Activated CD8-positive, alpha-beta memory T cell treated with anti-CD3 and anti-CD28 coated beads for 24 hours (primary cell): Measurements from ENCODE around the gene MDP1.
A peak's percentile ranks its signal among the peaks of the same experiment; 100 is the strongest.
"Not testable (repeated sequence)": the region's sequence is repeated elsewhere in the genome, so short reads cannot be mapped to it uniquely, and the experiment has no call there.

Experiments used
- DNase-seq: peaks from one replicate; pipeline ENCODE4 v3.0.0-alpha.2; 2020

MDP1 gene

DNA sequence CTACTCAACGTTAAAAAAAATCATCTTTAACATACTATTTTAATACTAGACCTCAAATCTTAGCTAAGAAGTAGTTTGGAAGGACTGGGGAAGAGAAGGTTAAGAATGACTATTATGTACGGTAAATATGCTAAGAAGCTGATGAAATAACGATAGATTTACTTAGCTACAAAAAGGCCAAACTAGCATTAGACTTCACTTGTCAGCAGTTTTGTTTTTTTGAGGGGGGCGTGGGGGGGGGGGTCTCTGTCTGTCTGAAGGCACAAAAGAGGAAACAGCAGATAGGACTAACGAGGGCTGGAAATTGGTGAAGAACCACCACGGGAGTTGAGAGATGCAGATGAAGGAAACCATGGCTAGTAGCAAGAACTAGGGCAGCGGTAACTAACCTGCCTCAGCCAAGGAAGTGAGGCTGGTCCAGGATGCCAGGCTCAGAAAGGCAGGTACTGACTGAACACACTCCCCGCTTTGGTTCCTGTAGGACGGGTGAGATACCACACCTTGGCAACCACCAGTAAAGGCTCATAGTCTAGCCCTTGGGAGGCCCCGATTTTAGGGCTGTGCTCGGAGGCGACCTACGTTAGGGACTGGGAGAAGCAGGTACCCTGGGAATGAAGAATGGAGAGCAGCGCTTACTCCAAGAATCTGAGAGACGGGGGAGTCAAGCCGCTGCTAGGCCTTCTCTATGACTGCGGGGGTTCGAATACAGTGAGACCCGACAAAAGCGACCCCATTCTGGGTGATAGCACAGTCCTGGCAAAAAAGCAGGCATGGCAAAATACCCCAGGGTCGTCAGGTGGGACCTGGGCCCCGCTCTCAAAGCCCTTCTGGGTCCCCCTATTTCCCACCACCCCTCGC lies 15.6 kb upstream of the MDP1 start:
- no peak for DNase-seq

DNA sequence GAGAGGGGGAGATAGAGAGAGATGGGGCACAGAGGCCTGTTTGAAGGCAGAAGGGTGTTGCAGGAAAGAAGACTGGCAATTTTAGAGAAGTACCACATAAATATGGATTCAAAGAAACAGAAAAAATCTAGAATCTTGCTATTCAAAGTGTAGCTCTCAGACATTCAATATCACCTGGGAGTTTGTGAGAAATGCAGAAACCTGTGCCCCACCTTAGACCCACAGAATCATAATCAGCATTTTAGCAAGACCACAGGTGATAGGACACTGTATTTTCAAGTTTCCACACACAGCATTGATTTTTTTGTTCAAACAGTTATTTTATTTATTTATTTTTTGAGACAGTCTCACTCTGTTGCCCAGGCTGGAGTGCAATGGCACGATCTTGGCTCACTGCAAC lies 13.0 kb upstream of the MDP1 start:
- no peak for DNase-seq

DNA sequence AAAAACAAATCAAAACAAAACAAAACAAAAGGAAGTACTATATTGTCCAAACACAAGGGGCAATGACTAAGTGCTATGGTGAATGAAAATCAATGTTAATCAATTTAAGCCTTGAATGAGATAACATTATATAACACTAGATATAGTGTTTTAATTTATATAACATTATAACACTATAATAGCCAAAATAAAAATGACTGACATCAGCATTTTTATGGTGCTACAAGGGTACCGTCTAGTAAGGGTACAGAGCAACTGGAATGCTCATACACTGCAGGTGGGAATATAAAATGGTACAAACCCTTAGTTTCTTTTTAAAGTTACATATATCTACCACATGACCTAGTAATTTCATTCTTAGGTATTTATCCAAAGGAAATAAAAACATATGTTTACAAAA lies 10.6 kb upstream of the MDP1 start:
- DNase-seq: no peak

DNA sequence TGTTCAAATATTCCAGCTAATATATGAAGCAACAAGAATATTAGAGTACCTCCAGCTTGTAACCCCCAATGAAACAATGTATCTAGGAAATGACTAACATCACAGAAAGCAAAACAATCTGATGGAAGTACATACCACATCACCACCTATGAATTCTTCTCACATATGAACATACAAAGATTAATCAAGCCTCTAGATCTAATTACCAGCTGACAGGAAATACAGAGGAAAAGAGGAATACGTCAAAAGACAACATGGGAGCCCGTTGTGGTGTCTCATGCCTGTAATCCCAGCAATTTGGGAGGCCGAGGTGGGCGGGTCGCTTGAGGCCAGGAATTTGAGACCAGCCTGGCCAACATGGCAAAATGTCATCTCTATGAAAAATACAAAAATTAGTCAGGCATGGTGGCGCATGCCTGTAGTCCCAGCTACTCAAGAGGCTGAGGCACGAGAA lies 8.8 kb upstream of the MDP1 start:
- DNase-seq: no peak

DNA sequence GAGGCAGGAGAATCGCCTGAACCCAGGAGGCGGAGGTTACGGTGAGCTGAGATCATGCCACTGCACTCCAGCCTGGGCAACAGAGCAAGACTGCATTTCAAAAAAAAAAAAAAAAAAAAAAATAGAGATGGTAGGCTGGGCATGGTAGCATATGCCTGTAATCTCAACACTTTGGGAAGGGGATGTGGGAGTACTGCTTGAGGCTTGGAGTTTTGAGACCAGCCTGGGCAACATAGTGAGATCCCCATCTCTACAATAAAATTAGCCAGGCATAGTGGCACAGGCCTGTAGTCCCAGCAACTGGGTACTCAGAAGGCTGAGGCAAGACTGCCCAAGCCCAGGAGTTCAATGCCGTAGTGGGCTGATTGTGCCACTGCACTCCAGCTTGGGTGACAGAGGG lies 7.1 kb upstream of the MDP1 start:
- not testable (repeated sequence) for DNase-seq

DNA sequence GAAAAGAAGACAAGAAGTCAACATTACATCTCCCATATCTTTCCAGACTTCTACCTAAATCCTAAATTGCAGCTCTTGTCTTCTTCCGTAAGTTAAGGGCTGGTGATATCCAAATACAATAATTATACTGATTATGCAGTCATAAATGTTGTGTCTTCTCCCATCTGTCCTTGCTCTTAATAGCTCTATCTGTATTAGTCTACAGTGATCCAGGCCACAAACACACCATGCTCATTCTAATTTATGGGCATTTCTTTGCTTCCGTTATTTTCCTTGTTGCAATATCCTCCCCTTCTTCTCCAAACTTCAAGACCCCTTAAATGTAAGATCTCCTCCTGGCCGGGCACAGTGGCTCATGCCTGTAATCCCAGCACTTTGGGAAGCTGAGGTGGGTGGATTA lies 3.7 kb upstream of the MDP1 start:
- DNase-seq: no peak

DNA sequence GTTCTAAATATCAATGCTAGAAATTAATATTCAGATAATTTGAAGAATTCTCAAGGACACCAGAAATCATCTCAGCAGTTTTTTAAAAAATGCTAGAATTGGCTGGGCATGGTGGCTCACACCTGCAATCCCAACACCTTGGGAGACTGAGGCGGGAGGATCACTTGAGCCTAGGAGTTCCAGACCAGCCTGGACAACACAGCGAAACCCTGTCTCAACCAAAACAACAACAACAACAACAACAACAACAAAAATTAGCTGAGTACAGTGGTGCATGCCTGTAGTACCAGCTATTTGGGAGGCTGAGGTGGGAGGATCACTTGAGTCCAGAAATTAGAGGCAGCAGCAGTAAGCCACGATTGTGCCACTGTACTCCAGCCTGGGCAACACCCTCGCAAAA lies 3.2 kb upstream of the MDP1 start:
- no peak for DNase-seq

DNA sequence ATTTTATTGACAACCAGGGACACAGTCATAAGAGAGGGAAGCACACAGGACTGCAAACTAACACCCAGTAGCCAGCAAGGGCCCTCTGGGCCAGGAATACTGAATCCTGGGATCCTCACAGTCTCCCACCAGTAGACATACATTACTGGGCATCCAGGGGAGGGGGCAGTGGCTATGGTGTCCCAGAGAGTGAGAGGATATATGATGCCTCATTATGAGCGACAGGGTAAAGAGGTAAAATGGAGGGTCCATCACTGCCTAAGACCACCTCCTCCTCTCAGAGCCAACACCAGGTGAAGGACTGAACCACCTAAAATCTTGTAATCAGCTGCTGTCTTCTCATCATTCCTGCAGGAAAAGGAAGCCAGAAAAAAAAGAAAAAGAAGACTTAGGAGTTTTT lies 1.0 kb upstream of the MDP1 start:
- not testable (repeated sequence) for DNase-seq

DNA sequence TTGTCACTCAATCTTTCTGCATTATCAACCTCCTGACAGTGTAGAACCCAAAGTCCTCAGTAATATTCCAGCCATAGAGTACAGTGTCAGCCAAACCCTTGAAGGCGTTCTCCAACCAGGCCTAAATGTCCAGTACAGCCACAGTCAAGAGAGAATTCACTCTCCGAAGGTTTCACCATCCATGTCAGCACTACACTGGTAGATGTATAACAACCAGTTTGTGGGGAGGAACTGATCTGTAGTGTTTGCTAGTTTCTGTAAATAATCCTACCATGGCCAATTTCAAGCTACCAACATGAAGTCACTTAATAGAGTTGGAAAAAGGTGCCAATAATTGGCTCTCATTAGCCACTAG lies 456 bp upstream of the MDP1 start:
- no peak for DNase-seq

DNA sequence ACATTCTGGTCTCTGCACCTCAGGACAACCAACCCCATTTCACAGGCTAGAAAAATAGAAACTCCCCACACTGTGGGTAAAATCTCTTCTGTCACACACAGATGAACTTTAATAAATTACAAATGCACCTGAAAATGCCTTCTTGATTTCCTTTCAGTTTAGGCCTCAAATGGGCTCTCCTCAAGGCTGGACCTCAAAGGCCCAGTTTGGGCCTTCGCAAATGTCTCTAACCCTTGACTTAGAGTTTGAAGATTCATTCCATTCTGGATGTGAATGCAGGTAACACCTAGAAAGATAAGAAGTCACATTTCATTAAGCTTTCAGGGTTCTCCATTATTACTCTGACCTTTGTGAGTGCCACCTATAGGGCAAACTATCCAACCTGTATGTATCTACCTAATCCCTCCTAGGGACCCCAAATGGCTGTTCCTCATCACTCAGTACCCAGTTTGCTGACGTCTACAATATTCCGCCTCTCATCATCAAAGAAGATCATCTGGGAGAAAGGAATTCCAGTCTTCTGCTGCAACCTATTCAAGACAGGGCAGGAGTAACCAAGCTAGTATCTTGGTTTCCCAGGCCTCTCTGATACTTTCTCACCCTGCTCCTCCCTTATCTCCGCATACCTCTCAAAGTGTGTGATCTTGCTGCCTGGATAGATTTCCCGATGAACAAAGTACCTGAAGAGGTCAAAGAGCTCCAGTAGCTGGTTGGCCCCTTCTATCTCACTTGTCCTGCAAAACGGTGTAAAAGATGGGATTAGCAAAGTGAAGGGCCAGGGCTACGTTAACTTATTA lies 1.8 kb downstream of the MDP1 start:
- DNase-seq: no peak

DNA sequence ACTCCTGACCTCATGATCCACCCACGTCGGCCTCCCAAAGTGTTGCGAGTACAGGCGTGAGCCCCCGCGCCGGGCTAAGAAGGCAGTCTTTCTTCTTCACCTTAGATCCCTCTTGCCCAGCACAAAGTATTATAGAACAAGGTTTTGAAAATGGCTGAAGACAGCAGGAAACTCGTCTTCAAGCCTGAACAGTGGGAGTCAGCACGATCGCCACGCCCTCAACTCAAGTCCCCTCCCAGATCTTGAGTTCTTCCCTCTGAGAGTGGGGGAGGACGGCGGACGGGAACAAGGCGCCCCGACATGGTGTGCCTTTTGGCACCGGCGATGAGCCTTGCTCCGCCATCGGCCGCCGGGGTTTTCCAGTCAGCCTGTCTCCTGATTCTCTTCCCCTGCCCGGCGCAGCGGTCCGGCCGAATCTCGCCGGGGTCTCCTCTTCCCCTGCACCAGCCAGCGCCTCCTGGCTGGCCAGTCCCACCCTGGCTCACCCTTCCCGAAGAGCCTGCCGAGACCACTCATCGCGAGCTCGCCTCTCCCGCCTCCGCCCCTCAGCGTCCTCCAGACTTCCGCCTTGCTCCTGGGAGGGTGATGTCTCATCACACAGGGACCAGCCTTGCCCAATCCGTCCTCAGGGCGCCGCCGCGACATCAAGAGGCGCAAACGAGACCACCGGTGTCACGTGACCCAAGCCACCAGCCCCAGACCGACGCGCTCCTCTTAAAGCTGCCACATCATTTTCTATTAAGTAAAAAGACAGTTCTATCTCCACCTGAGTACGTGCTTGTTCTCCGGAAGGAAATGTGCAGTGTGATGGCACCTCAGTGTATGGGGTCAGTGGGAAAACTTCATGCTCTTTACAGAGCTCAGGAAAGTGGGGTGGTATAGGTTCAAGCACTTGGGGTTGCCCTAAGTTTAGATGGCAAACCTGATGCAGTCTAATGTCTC lies 2.7 kb downstream of the MDP1 start, which contains the start of gene CHMP4A:
CHMP4A (minus strand) TSS at position 565 of the 942 bp plus-strand sequence; CDS start at position 516, 49 bp downstream.
- peak; percentile 96 for DNase-seq

DNA sequence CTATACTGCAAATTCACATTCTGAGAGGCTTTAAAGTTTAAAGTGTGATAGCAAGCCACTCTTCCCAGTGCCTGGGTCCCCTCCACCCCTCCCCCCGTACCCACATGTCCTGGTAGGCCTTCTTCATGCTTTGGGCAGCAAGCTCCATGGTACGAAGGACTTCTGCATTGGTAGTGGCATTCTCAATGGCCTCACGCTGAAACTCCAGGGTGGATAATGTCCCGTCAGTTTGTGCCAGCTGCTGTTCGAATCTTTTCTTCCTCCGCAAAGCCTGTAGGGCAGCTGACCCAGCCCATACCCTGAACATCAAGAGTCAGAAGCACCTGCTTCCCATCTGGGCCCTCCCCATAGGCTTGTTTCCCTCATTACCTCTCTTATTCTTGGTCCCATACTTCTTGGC lies 4.6 kb downstream of the MDP1 start:
- DNase-seq: no peak

DNA sequence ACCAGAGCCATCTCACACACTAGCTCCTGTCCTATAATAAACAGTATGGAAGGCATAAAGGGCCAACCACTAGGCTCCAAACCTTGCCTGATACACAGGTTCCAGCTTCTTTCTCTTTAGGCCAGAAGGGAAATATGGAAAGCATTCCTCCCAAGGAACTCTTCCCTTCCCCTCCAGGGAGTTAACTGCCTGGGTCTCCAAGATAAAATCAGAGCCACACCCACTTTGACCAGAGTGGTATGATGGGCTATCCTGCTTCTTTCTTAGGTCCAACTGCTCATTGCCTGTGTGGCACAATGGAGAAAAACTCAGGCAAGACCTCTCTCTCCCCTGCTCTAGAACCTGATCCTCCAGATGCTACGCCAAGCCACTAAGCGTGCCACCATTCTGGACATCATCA lies 8.2 kb downstream of the MDP1 start:
- no peak for DNase-seq

DNA sequence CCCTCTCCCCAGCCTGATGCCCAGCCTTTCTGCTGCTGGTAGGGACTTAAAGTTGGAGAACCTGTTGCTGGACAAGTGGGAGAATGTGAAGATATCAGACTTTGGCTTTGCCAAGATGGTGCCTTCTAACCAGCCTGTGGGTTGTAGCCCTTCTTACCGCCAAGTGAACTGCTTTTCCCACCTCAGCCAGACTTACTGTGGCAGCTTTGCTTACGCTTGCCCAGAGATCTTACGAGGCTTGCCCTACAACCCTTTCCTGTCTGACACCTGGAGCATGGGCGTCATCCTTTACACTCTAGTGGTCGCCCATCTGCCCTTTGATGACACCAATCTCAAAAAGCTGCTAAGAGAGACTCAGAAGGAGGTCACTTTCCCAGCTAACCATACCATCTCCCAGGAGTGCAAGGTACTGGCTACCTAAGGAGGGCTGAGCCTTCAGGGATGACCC lies 8.7 kb downstream of the MDP1 start:
- no peak for DNase-seq

DNA sequence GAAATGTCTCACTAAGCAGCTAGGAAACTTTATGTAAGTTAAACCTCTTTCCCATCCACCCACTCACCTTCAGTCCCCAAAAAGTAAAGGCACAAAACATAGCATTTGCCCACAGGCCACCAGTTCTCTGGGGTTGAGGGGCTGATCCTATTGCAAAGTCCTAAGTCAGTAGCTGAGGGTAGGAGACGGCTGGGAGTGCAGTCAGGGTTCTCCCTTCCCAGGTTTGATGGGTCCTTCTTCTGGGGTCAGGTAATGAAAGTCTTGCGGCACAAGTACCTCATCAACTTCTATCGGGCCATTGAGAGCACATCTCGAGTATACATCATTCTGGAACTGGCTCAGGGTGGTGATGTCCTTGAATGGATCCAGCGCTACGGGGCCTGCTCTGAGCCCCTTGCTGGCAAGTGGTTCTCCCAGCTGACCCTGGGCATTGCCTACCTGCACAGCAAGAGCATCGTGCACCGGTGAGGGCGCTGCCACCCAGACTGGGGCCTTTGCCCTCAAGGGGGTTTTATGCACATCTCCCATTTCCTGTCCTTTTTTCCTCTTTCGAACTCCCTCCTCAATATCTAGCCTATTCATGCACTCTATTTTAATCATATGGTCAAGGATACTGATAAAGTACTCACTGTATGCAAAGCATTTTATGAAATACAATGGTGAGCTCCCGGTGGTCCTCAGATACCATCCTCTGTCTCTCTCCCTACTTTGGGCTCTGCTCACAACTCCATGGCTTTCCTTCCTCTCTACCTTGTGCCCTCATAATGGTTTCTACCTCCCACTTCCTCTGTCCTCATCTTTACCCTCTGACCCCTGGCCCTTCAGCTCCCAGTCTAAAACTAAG lies 9.4 kb downstream of the MDP1 start:
- no peak for DNase-seq

DNA sequence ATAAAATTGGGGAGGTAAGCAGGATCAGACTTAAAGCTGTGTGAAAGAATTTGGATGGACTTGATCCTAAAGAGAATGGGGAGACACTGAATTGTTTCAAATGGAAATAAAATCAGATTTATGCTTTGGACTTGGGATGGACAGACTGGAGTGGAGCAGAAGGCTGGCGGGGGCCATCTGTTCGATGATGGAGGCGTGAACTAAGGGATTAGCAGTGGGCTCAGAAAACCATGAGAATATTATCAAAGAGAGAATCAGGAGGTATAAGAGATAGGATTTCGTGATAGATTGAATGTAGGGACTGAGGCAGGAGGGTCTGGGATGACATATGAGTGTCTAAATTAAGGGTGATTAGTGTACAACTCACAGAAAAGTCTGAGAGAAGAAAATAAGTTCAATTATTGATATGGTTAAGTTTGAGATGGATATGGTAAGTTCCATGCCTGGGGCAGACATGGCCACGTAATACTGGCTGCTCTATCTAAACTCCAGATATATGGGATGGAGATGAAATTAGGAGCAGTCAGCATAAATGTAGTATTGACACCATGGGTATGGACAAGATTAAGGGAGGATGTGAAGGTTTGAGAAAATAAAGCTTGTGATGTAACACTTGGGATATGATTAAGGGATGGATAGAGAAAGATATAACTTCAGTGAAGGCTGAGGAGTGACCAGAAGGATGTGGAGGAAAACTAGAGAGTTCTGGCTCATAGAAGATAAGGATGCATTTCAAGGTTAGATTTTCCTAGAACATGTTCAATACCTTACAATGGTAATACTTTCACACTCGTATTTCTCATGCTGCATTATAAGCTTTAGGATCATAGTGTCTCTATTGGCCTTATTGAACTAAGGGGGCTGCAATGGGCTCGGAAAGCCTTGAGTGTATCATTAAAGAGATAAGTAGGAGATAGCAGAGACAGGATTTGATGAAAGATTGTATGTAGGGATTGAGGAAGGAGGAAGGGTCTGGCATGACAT lies 11.4 kb downstream of the MDP1 start:
- DNase-seq: no peak

DNA sequence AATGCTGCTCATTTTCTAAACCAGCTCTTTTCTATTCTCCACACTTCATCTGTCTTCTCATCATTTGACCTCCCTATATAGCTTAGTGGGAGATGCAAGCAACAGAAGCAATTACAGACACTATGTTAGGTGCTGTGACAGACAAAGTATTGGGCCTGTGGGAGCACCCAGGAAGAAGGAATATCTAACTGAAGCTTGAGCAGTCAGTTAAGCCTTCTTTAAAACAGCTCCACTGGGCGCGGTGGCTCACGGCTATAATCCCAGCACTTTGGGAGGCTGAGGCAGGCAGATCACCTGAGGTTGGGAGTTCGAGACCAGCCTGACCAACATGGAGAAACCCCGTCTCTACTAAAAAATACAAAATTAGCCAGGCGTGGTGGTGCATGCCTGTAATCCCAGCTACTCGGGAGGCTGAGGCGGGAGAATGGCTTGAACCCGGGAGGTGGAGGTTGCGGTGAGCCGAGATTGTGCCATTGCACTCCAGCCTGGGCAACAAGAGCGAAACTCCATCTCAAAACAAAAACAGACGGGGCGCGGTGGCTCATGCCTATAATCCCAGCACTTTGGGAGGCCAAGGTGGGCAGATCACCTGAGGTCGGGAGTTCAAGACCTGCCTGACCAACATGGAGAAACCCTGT lies 12.5 kb downstream of the MDP1 start:
- DNase-seq: not testable (repeated sequence)

DNA sequence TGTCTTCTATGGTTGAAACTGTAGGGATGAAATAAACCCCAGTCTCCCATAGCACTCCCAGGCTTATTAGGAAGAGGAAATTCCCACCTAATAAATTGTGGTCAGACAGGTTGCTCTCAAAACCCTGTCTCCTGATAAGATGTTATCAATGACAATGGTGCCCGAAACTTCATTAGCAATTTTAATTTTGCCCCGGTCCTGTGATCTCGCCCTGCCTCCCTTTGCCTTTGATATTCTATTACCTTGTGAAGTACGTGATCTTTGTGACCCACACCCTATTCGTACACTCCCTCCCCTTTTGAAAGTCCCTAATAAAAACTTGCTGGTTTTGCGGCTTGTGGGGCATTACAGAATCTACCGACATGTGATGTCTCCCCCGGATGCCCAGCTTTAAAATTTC lies 13.3 kb downstream of the MDP1 start:
- DNase-seq: not testable (repeated sequence)

DNA sequence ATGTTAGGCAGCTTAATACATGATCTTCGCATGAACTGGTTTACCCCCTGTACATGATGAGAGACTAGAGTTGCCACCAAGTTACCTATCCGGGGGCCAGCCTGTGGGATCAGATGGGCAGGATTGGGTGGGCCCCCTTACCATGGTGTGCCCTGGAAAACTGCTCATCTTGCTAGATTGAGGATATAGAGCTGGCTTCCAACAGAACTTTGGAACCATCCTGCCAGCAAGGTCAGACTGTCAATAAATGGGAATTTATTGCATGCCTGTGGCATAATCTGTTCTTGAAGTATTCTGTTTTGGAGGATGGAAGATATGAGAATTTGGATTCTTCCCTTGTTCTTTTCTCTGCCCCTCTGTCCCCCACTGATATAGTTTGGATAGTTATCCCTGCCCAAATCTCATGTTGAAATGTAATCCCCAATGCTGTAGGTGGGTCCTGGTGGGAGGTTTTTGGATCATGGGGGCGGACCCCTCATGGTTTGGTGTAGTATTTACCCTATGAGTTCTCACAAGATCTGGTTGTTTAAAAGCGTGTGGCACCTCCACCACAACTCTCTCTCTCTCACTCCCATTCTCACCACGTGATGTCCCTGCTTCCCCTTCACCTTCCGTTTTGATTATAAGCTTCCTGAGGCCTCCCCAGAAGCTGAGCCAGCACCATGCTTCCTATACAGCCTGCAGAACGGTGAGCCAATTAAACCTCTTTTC lies 16.9 kb downstream of the MDP1 start:
- no peak for DNase-seq
